GM23338 (cell line): ENCODE measurements around the gene ZYG11B. TPM values are rescaled to one million over a fixed set of nuclear protein-coding genes. Genes with fewer than 3 reads are reported as not detected.
"Not testable (repeated sequence)": the region's sequence is repeated elsewhere in the genome, so short reads cannot be mapped to it uniquely, and the experiment has no call there.

Source experiments
- ATAC-seq: fragments of 200-7000 bp; cut with Tn5 transposase; 3 replicates; pipeline ENCODE4 v1.9.1; 2020
- DNase-seq: peaks from one replicate; pipeline ENCODE4 v3.0.0-alpha.2; 2015; ENCODE audit warnings: low spot score
- H2AFZ ChIP-seq: fragments of 200-600 bp; sonication (generic); 2 replicates; pipeline ENCODE4 v1.8.0; 2016; ENCODE audit warnings: antibody characterized with exemption, mild to moderate bottlenecking, moderate library complexity
- H3F3A ChIP-seq: fragments of 200-600 bp; sonication (generic); replicated peaks from 2 replicates; pipeline ENCODE4 v1.8.0; 2017; ENCODE audit warnings: antibody characterized with exemption, mixed run types, low read depth
- H3K27ac ChIP-seq: fragments of 200-600 bp; sonication (generic); 2 replicates; pipeline ENCODE4 v1.6.1; 2016; ENCODE audit warnings: low read depth
- H3K27me3 ChIP-seq: fragments of 200-600 bp; sonication (generic); 2 replicates; pipeline ENCODE4 v1.8.0; 2016; ENCODE audit warnings: mild to moderate bottlenecking, mixed run types, moderate library complexity; ENCODE audit not compliant: insufficient read depth
- H3K36me3 ChIP-seq: fragments of 200-600 bp; sonication (generic); 2 replicates; pipeline ENCODE4 v1.8.0; 2016; ENCODE audit warnings: mild to moderate bottlenecking; ENCODE audit not compliant: insufficient read depth
- H3K4me1 ChIP-seq: fragments of 200-600 bp; sonication (generic); 2 replicates; pipeline ENCODE4 v1.8.0; 2016; ENCODE audit warnings: mild to moderate bottlenecking, moderate library complexity; ENCODE audit not compliant: insufficient read depth
- H3K4me2 ChIP-seq: fragments of 200-600 bp; sonication (generic); 2 replicates; pipeline ENCODE4 v1.7.1; 2017; ENCODE audit warnings: mixed run types
- H3K4me3 ChIP-seq: fragments of 200-600 bp; sonication (generic); 2 replicates; pipeline ENCODE4 v1.6.1; 2016; ENCODE audit warnings: mixed run types
- H3K79me2 ChIP-seq: fragments of 200-600 bp; sonication (generic); replicated peaks from 2 replicates; pipeline ENCODE4 v1.8.0; 2017; ENCODE audit warnings: mild to moderate bottlenecking; ENCODE audit not compliant: insufficient read depth
- H3K9me2 ChIP-seq: fragments of 200-600 bp; sonication (generic); 2 replicates; pipeline ENCODE4 v1.8.0; 2017; ENCODE audit not compliant: insufficient read depth
- H4K20me1 ChIP-seq: fragments of 200-600 bp; sonication (generic); replicated peaks from 2 replicates; pipeline ENCODE4 v1.8.0; 2017; ENCODE audit warnings: mild to moderate bottlenecking; ENCODE audit not compliant: insufficient read depth
- H3K27ac Mint-ChIP-seq: 2 replicates; pipeline ENCODE4 v1.8.0; 2020; ENCODE audit warnings: inconsistent platforms, mild to moderate bottlenecking, moderate library complexity, mixed read lengths
- H3K27me3 Mint-ChIP-seq: 3 replicates; pipeline ENCODE4 v1.8.0; 2022; ENCODE audit warnings: low read depth, mild to moderate bottlenecking, moderate library complexity, mixed read lengths, inconsistent platforms; ENCODE audit not compliant: insufficient read depth, poor library complexity
- H3K36me3 Mint-ChIP-seq: 3 replicates; pipeline ENCODE4 v1.8.0; 2021; ENCODE audit warnings: low read depth, mild to moderate bottlenecking, inconsistent platforms, moderate library complexity, mixed read lengths
- H3K4me1 Mint-ChIP-seq: 3 replicates; pipeline ENCODE4 v1.8.0; 2020; ENCODE audit warnings: mild to moderate bottlenecking, inconsistent platforms, mixed read lengths
- H3K4me3 Mint-ChIP-seq: 3 replicates; pipeline ENCODE4 v1.8.0; 2021; ENCODE audit warnings: moderate library complexity, mild to moderate bottlenecking, inconsistent platforms, mixed read lengths
- H3K9me3 Mint-ChIP-seq: 3 replicates; pipeline ENCODE4 v1.8.0; 2020; ENCODE audit warnings: moderate library complexity, mild to moderate bottlenecking, inconsistent platforms, mixed read lengths
- ETS1 ChIP-seq: IDR thresholded peaks from 2 replicates; pipeline ENCODE4 v1.6.1; 2016; ENCODE audit warnings: antibody characterized with exemption
- POLR2AphosphoS5 ChIP-seq: IDR thresholded peaks from 2 replicates; pipeline ENCODE4 v1.6.1; 2016; ENCODE audit warnings: antibody characterized with exemption, low read depth
- REST ChIP-seq: IDR thresholded peaks from one replicate; pipeline ENCODE4 v1.6.1; 2018; ENCODE audit warnings: antibody characterized with exemption; ENCODE audit not compliant: unreplicated experiment
- STAT1 ChIP-seq: IDR thresholded peaks from one replicate; pipeline ENCODE4 v1.6.1; 2016; ENCODE audit warnings: antibody characterized with exemption; ENCODE audit not compliant: unreplicated experiment
- ZNF114 ChIP-seq: fragments of 250-450 bp; sonication (Bioruptor Pico); IDR thresholded peaks from 2 replicates; pipeline ENCODE4 v1.5.0; 2020; ENCODE audit warnings: mild to moderate bottlenecking, moderate library complexity
- ZNF331 ChIP-seq: fragments of 250-450 bp; sonication (Bioruptor Pico); IDR thresholded peaks from 2 replicates; pipeline ENCODE4 v1.5.0; 2020; ENCODE audit warnings: low read depth, mild to moderate bottlenecking, moderate library complexity
- polyA plus RNA-seq: library from polyadenylated mRNA; unstranded; fragments of >200 nt; fragmentation: Nextera tagmentation; extraction: Ambion mirVana; gene quantifications from 2 replicates; pipeline ENCODE4 v1.2.1, GENCODE V29; 2016
- total RNA-seq: library from RNA; depleted of rRNA; stranded (reverse); fragments of >200 nt; shearing (Covaris generic); gene quantifications from 2 replicates; pipeline ENCODE4 v1.2.3, GENCODE V29; 2014
- TF ChIP-seq, protein P1 (sequence below): fragments of 250-450 bp; sonication (Bioruptor Pico); IDR thresholded peaks from 2 replicates; pipeline ENCODE4 v1.5.0; 2020; ENCODE audit warnings: mild to moderate bottlenecking, moderate library complexity

The ZYG11B gene
- total and polyA plus RNA-seq, 2 experiments from 2014 or later: 7.8 to 42.3 TPM

DNA sequence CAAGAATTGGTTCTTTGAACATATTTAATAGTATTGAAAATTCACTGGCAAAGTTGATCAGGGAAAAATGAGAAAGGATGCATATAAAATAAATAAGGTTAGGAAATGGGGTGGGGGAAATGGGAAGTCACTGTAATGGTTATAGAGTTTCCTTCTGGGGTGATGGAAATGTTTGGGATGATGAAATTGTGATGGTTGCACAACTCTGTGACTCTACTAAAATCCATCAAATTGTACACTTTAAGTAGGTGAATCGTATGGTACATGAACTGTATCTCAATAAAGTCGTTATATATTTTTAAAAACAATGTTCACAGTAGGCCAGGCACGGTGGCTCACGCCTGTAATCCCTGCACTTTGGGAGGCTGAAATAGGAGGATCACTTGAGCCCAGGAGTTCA lies 59.9 kb downstream of the ZYG11B start (continued):
- TF ChIP-seq REST: no peak
- TF ChIP-seq ZNF331 (CRISPR knock-in tag): no peak
- no peak for TF ChIP-seq POLR2AphosphoS5
- no peak for TF ChIP-seq ZNF114 (CRISPR knock-in tag)

DNA sequence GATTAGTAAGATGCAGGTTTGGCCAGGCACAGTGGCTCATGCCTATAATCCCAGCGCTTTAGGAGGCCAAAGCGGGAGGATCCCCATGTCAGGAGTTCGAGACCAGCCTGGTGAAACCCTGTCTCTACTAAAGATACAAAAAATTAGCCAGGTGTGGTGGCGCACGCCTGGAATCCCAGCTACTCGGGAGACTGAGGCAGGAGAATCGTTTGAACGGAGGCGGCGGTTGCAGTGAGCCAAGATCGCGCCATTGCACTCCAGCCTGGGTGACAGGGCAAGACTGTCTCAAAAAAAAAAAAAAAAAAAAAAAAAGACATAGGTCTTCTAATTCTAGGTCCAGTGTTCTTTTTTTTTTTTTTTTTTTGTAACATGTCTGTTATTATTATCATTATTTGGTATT lies 64.2 kb downstream of the ZYG11B start:
- not testable (repeated sequence) for H3K27me3 ChIP-seq, H3K27me3 Mint-ChIP-seq, H3K4me3 Mint-ChIP-seq, H3K27ac ChIP-seq, H3K4me3 ChIP-seq, H3K9me3 Mint-ChIP-seq, H3K36me3 Mint-ChIP-seq, DNase-seq, ATAC-seq, H3K36me3 ChIP-seq, H3K4me1 Mint-ChIP-seq, H3K4me2 ChIP-seq, H3K4me1 ChIP-seq, H3F3A ChIP-seq, H2AFZ ChIP-seq, H3K27ac Mint-ChIP-seq, H3K9me2 ChIP-seq, H4K20me1 ChIP-seq, H3K79me2 ChIP-seq

DNA sequence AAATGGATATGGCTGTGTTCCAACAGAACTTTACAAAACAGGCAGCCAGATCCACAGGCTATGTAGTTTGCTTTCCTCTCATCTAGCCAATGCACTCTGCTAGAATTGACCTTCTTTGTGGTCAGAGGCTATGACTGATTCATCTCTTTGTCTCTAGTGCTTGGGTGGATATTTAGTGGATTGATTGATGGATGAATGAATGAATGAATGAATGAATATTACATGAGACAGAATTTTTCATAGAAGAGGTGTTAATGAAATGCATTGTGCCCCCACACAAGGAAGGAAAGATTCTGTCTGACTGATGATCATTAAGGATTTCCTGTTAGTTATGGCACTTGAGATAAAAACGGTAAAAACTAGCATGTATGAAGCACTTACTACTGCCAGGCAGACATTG lies 65.8 kb downstream of the ZYG11B start:
- DNase-seq: no peak
- H3K27me3 Mint-ChIP-seq: no peaks in the 10 kb centered on the region
- TF ChIP-seq STAT1: no peak
- TF ChIP-seq ETS1: no peak
- TF ChIP-seq ZNF114 (CRISPR knock-in tag): no peak
- TF ChIP-seq, protein P1, sequence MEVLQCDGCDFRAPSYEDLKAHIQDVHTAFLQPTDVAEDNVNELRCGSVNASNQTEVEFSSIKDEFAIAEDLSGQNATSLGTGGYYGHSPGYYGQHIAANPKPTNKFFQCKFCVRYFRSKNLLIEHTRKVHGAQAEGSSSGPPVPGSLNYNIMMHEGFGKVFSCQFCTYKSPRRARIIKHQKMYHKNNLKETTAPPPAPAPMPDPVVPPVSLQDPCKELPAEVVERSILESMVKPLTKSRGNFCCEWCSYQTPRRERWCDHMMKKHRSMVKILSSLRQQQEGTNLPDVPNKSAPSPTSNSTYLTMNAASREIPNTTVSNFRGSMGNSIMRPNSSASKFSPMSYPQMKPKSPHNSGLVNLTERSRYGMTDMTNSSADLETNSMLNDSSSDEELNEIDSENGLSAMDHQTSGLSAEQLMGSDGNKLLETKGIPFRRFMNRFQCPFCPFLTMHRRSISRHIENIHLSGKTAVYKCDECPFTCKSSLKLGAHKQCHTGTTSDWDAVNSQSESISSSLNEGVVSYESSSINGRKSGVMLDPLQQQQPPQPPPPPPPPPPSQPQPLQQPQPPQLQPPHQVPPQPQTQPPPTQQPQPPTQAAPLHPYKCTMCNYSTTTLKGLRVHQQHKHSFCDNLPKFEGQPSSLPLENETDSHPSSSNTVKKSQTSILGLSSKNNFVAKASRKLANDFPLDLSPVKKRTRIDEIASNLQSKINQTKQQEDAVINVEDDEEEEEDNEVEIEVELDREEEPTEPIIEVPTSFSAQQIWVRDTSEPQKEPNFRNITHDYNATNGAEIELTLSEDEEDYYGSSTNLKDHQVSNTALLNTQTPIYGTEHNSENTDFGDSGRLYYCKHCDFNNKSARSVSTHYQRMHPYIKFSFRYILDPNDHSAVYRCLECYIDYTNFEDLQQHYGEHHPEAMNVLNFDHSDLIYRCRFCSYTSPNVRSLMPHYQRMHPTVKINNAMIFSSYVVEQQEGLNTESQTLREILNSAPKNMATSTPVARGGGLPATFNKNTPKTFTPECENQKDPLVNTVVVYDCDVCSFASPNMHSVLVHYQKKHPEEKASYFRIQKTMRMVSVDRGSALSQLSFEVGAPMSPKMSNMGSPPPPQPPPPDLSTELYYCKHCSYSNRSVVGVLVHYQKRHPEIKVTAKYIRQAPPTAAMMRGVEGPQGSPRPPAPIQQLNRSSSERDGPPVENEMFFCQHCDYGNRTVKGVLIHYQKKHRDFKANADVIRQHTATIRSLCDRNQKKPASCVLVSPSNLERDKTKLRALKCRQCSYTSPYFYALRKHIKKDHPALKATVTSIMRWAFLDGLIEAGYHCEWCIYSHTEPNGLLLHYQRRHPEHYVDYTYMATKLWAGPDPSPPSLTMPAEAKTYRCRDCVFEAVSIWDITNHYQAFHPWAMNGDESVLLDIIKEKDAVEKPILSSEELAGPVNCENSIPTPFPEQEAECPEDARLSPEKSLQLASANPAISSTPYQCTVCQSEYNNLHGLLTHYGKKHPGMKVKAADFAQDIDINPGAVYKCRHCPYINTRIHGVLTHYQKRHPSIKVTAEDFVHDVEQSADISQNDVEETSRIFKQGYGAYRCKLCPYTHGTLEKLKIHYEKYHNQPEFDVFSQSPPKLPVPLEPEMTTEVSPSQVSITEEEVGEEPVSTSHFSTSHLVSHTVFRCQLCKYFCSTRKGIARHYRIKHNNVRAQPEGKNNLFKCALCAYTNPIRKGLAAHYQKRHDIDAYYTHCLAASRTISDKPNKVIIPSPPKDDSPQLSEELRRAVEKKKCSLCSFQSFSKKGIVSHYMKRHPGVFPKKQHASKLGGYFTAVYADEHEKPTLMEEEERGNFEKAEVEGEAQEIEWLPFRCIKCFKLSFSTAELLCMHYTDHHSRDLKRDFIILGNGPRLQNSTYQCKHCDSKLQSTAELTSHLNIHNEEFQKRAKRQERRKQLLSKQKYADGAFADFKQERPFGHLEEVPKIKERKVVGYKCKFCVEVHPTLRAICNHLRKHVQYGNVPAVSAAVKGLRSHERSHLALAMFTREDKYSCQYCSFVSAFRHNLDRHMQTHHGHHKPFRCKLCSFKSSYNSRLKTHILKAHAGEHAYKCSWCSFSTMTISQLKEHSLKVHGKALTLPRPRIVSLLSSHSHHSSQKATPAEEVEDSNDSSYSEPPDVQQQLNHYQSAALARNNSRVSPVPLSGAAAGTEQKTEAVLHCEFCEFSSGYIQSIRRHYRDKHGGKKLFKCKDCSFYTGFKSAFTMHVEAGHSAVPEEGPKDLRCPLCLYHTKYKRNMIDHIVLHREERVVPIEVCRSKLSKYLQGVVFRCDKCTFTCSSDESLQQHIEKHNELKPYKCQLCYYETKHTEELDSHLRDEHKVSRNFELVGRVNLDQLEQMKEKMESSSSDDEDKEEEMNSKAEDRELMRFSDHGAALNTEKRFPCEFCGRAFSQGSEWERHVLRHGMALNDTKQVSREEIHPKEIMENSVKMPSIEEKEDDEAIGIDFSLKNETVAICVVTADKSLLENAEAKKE (CRISPR knock-in tag): no peak

More for the DNA sequence above, 65.8 kb downstream of the ZYG11B start:
- H3K36me3 ChIP-seq: no peaks in the 10 kb centered on the region
- peaks cover 7% of the 10 kb centered on the region; the same call in 1 of the 2 replicates for H3F3A ChIP-seq
- ATAC-seq: no peak
- no peak overlapping the region for H2AFZ ChIP-seq
- no peaks in the 10 kb centered on the region for H3K4me1 ChIP-seq
- no peak overlapping the region for H3K4me3 ChIP-seq
- Mint-ChIP-seq H3K4me1 (no peaks in the 10 kb centered on the region), H3K9me3 (no peaks in the 10 kb centered on the region), H3K27ac (no peak overlapping the region), H3K36me3 (peaks cover 5% of the 10 kb centered on the region), H3K4me3 (no peak overlapping the region)
- H3K9me2 ChIP-seq: no peaks in the 10 kb centered on the region
- H3K4me2 ChIP-seq: no peak overlapping the region
- no peaks in the 10 kb centered on the region for H3K79me2 ChIP-seq
- no peaks in the 10 kb centered on the region for H3K27me3 ChIP-seq
- no peaks in the 10 kb centered on the region for H4K20me1 ChIP-seq
- H3K27ac ChIP-seq: no peak overlapping the region
